GM21390 (cell line): ENCODE data around the gene ASCL3.
"Not testable (repeated sequence)": the region's sequence is repeated elsewhere in the genome, so short reads cannot be mapped to it uniquely, and the experiment has no call there.

Experiments used
- ATAC-seq: cut with Tn5 transposase; IDR thresholded peaks from one replicate; pipeline ENCODE4 v1.9.1; 2021; ENCODE audit not compliant: unreplicated experiment

ASCL3 gene

GRCh38 chr11:8942518-8943066 is at the start of gene ASCL3:
ASCL3 (minus strand) TSS chr11:8943016; CDS start chr11:8938161, 4,855 bp downstream.
- ATAC-seq, result no peak

GRCh38 chr11:8989453-8989852 is 46.6 kb upstream of the ASCL3 start:
- ATAC-seq, result no peak

- ATAC-seq, result no peak
Measured at GRCh38 chr11:8988329-8989234, 45.8 kb upstream of the ASCL3 start.

- ATAC-seq, result no peak
Measured at GRCh38 chr11:8987446-8987845, 44.6 kb upstream of the ASCL3 start.

- not testable (repeated sequence) for ATAC-seq
Measured at GRCh38 chr11:8986772-8987171, 44.0 kb upstream of the ASCL3 start.

GRCh38 chr11:8985462-8985861 is 42.6 kb upstream of the ASCL3 start:
- no peak for ATAC-seq

GRCh38 chr11:8983552-8983951 is 40.7 kb upstream of the ASCL3 start:
- ATAC-seq, result no peak

GRCh38 chr11:8980485-8980884 is 37.7 kb upstream of the ASCL3 start:
- ATAC-seq, result no peak

- not testable (repeated sequence) for ATAC-seq
Measured at GRCh38 chr11:8979365-8979764, 36.5 kb upstream of the ASCL3 start.

- ATAC-seq, result no peak
Measured at GRCh38 chr11:8973121-8973520, 30.3 kb upstream of the ASCL3 start.

GRCh38 chr11:8971924-8972316 is 29.1 kb upstream of the ASCL3 start:
- ATAC-seq, result no peak

- no peak for ATAC-seq
Measured at GRCh38 chr11:8971196-8971923, 28.5 kb upstream of the ASCL3 start.

- no peak for ATAC-seq
Measured at GRCh38 chr11:8967184-8967583, 24.4 kb upstream of the ASCL3 start.

- peak; percentile 81 for ATAC-seq
Measured at GRCh38 chr11:8964324-8965320, 21.8 kb upstream of the ASCL3 start, which contains the start of gene TMEM9B. TMEM9B (minus strand) TSS chr11:8964442; CDS start chr11:8964313, 129 bp downstream.

- peak; percentile 68 for ATAC-seq
Measured at GRCh38 chr11:8963569-8964323, 20.9 kb upstream of the ASCL3 start.

- ATAC-seq, result no peak
Measured at GRCh38 chr11:8962841-8963240, 20.0 kb upstream of the ASCL3 start.

GRCh38 chr11:8961401-8961800 is 18.6 kb upstream of the ASCL3 start:
- no peak for ATAC-seq

GRCh38 chr11:8959546-8960166 is 16.8 kb upstream of the ASCL3 start:
- ATAC-seq, result peak; percentile 39

- no peak for ATAC-seq
Measured at GRCh38 chr11:8956860-8957259, 14.0 kb upstream of the ASCL3 start.
